Type B pancreatic cell (in vitro differentiated cells): ENCODE results near the gene PLD6. TPM values are rescaled to one million over a fixed set of nuclear protein-coding genes. Genes with fewer than 3 reads are reported as not detected.
"Not testable (repeated sequence)": the region's sequence is repeated elsewhere in the genome, so short reads cannot be mapped to it uniquely, and the experiment has no call there.

ENCODE experiments used
- DNase-seq: peaks from one replicate; pipeline ENCODE4 v3.0.0; 2021; ENCODE audit warnings: mixed read lengths; ENCODE audit not compliant: unreplicated experiment; ENCODE audit errors: extremely low spot score
- H3K27ac Mint-ChIP-seq: 2 replicates; pipeline ENCODE4 v1.8.0; 2021; ENCODE audit warnings: mild to moderate bottlenecking, mixed read lengths
- H3K27me3 Mint-ChIP-seq: 2 replicates; pipeline ENCODE4 v1.8.0; 2021; ENCODE audit warnings: mixed read lengths
- H3K36me3 Mint-ChIP-seq: 2 replicates; pipeline ENCODE4 v1.8.0; 2021; ENCODE audit warnings: mixed read lengths
- H3K4me1 Mint-ChIP-seq: one replicate; pipeline ENCODE4 v1.8.0; 2021; ENCODE audit warnings: mixed read lengths; ENCODE audit not compliant: unreplicated experiment
- H3K4me3 Mint-ChIP-seq: 2 replicates; pipeline ENCODE4 v1.8.0; 2021; ENCODE audit warnings: mild to moderate bottlenecking, mixed read lengths
- H3K9me3 Mint-ChIP-seq: 2 replicates; pipeline ENCODE4 v1.8.0; 2021; ENCODE audit warnings: mixed read lengths
- long read RNA-seq: library from polyadenylated mRNA; unstranded; transcript quantifications from one replicate; pipeline ENCODE4 v2.0.0, GENCODE V29; 2020
- total RNA-seq: library from RNA; stranded (reverse); gene quantifications from 2 replicates; pipeline ENCODE4 v1.2.1, GENCODE V29; 2021; ENCODE audit warnings: low replicate concordance
- TF ChIP-seq, protein P1 (sequence below): fragments of 200-600 bp; sonication (generic); conservative IDR thresholded peaks from 2 replicates; pipeline ENCODE4 v1.5.0; 2021; ENCODE audit warnings: antibody characterized with exemption, mild to moderate bottlenecking

Gene PLD6, protein sequence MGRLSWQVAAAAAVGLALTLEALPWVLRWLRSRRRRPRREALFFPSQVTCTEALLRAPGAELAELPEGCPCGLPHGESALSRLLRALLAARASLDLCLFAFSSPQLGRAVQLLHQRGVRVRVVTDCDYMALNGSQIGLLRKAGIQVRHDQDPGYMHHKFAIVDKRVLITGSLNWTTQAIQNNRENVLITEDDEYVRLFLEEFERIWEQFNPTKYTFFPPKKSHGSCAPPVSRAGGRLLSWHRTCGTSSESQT
- 0.43 and 1.5 TPM in 2 replicates for total RNA-seq
- long read RNA-seq, result 0 reads

DNA sequence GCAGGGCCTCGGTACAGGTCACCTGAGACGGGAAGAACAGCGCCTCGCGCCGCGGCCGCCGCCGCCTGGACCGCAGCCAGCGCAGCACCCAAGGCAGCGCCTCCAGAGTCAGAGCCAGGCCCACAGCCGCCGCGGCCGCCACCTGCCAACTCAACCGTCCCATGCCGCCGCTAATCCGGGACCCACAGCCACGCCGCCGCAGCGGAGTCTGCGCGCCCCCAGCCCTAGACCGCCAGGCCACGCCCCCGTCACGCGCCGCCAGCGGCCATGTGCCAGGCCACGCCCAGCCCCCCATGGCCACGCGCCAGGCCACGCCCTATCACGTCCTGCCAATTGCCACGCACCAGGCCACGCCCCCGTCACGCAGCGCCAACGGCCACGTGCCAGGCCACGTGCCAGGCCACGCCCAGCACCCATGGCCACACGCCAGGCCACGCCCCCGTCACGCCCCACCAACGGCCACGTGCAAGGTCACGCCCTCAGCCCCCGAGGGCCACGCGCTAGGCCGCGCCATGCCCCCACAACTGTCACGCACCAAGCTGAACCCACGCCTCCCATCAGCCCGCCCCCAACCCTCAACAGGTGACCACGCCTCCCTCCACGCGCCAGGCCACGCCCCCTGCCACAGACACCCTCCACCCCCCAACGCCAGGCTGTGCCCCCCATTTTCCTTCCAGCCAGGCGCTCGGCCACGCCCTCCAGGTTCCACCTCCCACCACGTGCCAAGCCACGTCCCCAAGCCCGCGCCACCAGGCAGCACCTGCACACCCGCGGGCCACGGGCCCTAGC lies at the start of gene PLD6:
Gene PLD6 (minus strand): TSS at position 210 of the 789 bp plus-strand sequence. CDS start 47 bp downstream, at position 163.
- TF ChIP-seq, protein P1, sequence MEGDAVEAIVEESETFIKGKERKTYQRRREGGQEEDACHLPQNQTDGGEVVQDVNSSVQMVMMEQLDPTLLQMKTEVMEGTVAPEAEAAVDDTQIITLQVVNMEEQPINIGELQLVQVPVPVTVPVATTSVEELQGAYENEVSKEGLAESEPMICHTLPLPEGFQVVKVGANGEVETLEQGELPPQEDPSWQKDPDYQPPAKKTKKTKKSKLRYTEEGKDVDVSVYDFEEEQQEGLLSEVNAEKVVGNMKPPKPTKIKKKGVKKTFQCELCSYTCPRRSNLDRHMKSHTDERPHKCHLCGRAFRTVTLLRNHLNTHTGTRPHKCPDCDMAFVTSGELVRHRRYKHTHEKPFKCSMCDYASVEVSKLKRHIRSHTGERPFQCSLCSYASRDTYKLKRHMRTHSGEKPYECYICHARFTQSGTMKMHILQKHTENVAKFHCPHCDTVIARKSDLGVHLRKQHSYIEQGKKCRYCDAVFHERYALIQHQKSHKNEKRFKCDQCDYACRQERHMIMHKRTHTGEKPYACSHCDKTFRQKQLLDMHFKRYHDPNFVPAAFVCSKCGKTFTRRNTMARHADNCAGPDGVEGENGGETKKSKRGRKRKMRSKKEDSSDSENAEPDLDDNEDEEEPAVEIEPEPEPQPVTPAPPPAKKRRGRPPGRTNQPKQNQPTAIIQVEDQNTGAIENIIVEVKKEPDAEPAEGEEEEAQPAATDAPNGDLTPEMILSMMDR, result no peak
- H3K9me3 Mint-ChIP-seq, result no peaks in the 10 kb centered on the region
- H3K36me3 Mint-ChIP-seq, result no peaks in the 10 kb centered on the region
- H3K4me3 Mint-ChIP-seq, result no peak within 1 kb of the TSS
- no peak within 1 kb of the TSS for H3K27ac Mint-ChIP-seq
- no peaks in the 10 kb centered on the region for H3K27me3 Mint-ChIP-seq
- no peaks in the 10 kb centered on the region for H3K4me1 Mint-ChIP-seq
- no peak for DNase-seq

DNA sequence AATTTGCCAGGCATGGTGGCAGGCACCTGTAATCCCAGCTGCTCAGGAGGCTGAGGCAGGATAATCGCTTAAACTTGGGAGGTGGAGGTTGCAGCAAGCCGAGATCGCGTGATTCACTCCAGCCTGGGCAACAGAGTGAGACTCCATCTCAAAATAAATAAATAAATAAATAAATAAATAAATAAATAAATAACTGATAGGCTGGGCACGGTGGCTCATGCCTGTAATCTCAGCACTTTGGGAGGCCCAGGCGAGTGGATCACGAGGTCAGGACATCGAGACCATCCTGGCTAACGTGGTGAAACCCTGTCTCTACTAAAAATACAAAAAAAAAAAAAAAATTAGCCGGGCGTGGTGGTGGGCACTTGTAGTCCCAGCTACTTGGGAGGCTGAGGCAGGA lies 49.6 kb upstream of the PLD6 start:
- H3K36me3 Mint-ChIP-seq, result peaks cover 38% of the 10 kb centered on the region
- DNase-seq, H3K4me1 Mint-ChIP-seq, H3K9me3 Mint-ChIP-seq, H3K27ac Mint-ChIP-seq, H3K27me3 Mint-ChIP-seq, H3K4me3 Mint-ChIP-seq: not testable (repeated sequence)

DNA sequence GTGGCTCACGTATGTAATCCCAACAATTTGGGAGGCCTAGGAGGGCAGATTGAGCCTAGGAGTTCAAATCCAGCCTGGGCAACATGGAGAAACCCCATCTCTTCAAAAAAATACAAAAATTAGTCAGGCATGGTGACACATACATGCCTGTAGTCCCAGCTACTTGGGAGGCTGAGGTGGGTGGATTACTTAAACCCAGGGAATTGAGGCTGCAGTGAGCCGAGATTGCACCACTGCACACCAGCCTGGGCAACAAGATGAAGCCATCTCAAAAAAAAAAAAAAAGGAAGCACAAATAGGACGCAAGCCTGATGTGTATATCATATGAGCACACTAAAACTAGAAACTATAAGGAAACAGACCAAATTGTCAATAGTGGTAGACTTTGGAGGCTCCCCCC lies 47.9 kb upstream of the PLD6 start:
- Mint-ChIP-seq H3K27ac (no peak overlapping the region), H3K9me3 (no peaks in the 10 kb centered on the region), H3K27me3 (no peaks in the 10 kb centered on the region), H3K4me3 (no peak overlapping the region), H3K36me3 (peaks cover 34% of the 10 kb centered on the region), H3K4me1 (no peaks in the 10 kb centered on the region)
- TF ChIP-seq, protein P1, result no peak
- DNase-seq, result no peak

DNA sequence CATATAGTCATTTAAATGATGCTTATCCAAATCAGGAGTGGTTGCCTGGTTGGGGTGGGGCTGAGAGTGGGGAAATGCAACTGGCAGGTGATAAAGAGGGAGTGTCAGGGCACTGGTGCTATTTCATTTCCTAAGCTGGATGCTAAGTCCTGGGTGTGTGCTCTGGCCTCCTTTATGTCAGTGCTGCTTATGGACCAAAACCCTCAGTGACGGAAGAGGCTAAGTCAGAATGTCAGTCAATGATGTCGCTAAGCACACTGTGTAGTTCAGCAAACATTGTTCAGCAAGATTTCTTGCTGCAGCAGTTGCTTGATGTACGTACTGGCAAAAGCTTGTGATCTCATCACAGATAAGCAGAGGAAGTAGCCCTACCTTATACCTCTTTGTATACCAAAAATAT lies 47.3 kb upstream of the PLD6 start:
- no peaks in the 10 kb centered on the region for H3K9me3 Mint-ChIP-seq
- peaks cover 31% of the 10 kb centered on the region for H3K36me3 Mint-ChIP-seq
- no peaks in the 10 kb centered on the region for H3K27me3 Mint-ChIP-seq
- H3K27ac Mint-ChIP-seq, result no peak overlapping the region
- TF ChIP-seq, protein P1, result no peak
- H3K4me1 Mint-ChIP-seq, result no peaks in the 10 kb centered on the region
- H3K4me3 Mint-ChIP-seq, result no peak overlapping the region
- DNase-seq, result no peak

DNA sequence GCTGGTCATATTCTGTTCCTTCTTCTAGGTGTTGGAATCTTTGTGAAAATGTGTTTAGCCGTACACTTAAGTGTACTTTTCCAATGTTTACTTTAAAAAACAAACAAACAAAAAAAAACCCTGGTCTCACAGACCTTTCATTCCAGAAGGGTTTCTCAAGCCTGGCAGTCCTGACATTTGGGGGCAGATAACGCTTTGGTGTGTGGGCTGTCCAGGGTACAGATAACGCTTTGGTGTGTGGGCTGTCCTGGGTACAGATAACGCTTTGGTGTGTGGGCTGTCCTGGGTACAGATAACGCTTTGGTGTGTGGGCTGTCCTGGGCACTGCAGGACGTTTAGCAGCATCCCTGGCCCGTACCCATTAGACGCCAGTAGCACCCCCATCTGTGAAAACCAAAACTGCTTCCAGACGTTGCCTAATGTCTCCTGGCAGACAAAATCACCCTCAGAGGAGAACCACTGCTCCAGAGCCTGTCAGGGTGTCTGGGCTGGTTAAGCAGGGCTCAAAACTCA lies 46.1 kb upstream of the PLD6 start:
- TF ChIP-seq, protein P1, result no peak
- Mint-ChIP-seq H3K4me3 (no peak overlapping the region), H3K27me3 (no peaks in the 10 kb centered on the region), H3K36me3 (peaks cover 26% of the 10 kb centered on the region), H3K4me1 (no peaks in the 10 kb centered on the region), H3K9me3 (no peaks in the 10 kb centered on the region), H3K27ac (no peak overlapping the region)
- DNase-seq, result no peak

DNA sequence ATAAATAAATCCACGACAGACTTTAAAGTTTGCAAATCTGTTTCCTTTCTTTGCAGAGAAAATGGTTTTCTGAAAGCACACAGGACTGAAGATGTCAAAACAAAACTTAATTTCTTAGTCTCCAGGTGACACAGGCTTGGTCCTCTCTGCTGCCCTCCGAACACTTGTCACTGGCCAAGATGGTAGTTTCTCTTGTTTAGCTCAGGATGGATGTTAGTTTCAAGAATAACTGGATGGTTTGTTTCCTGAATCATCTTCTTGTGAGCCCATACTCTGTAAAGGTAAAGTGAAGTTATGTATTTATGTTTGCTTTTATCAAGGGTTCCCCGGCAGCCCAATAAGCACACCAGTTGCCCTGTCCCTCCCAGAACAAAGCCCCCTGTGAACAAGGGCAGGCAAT lies 40.7 kb upstream of the PLD6 start:
- Mint-ChIP-seq H3K4me1 (no peaks in the 10 kb centered on the region), H3K4me3 (no peak overlapping the region), H3K27me3 (no peaks in the 10 kb centered on the region), H3K27ac (no peak overlapping the region), H3K9me3 (no peaks in the 10 kb centered on the region), H3K36me3 (peaks cover 8% of the 10 kb centered on the region)
- TF ChIP-seq, protein P1, result no peak
- no peak for DNase-seq
